DMS114 treated with DMSO at 0.1 percent for 48 hours (cell line): ENCODE measurements around the gene MISP.

Experiments used
- DNase-seq: peaks from one replicate; lab custom pipeline; 2025; ENCODE audit not compliant: unreplicated experiment; lab: John Stamatoyannopoulos, UW

Gene MISP

DNA sequence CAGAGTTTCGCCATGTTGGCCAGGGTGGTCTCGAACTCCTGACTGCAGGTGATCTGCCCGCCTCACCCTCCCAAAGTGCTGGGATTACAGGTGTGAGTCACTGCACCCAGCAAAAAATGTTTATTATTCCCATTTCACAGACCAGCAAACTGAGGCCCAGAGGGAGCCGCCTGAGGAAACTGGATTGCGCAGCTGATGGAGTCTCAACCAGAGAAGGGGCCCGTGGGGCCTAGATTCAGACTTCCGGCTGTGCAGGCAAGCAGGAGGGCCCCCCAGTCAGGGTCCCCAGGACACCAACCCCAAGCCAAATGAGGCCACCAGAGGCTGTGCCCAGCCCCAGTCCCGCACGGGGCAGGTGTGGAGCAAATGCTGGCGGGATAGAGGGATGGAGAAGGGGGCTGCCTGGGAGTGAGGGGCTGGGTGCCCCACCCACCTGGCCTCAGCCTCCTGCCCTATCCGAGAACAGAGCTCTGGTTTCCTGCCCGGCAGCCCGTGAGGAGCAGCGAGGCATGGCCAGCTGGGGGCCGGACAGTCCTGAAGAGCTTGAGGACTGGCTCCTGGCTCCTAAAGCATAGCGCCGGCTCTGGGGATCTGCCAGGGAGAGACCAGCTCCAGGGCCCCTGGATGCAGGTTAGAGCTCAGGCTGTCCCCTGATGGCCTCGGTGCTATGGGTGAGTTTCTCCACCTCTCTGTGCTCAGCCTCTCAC, 22.0 kb downstream of the MISP start:
- no peak for DNase-seq

DNA sequence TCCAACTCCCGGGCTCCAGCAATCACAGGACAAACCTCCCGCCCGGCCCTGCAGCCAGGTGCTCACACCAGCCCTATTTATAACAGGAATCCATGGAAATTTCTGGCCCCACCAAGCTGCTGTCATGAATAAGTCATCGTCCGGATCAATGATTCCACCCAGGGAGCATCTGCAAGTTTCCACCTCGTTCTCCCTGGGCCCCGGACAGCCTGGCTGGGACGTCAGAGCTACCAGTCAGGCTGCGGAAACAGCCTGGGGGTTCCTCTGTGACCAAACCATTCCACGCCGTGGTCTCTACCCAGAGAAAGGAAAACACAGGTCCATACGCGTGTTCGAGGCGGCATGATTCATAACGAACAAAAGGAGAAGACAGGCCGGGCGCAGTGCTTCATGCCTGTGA, 25.6 kb downstream of the MISP start:
- DNase-seq = no peak

DNA sequence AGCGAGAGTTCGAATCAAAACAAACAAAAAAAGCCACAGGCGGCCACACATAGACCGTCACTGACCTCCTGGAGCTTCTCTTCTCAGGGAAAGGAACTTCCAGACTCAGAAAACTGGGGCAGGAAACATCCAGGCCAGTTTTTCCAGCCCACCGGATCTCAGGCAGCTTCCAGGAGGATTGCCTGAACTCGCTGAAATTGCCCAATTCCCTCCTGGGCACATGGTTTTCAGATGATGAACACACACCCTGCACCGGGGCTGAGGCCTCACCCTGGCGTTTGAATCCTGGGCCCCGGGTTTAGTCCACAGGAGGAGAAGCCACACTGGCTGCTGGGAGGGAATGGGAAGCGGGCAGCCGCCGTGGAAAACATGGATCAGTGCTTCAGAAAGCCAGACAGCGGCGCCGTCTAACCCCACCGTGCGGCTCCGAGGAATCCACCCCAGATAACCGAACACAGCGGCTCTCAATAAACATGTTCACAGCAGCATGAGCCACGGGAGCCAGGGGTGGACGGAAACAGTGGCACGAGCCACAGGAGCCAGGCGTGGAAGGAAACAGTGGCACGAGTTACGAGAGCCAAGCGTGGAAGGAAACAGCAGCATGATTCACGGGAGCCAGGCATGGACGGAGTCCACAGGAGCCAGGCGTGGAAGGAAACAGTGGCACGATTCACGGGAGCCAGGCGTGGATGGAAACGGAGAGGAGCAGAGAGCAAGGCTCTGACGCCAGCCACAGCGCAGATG, 28.2 kb downstream of the MISP start:
- DNase-seq = no peak

DNA sequence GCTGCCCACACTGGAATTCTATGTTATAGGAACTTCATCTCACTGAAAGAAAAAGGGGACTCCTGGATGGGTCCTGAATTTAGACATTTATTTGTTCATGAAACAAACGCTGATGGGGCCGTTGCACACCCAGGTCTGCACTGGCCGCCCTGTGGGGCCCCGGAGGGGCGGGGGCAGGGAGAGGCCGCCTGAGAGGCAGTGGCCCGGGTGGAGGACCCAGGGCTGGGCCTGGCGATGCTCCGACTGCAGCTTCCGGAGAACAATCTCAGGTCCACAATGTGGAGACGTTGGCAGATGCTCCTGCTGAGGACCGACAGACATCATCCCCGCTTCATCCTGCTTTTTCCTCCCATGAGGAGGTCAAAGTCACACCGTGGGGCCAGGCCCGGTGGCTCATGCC, 30.0 kb downstream of the MISP start:
- no peak for DNase-seq

DNA sequence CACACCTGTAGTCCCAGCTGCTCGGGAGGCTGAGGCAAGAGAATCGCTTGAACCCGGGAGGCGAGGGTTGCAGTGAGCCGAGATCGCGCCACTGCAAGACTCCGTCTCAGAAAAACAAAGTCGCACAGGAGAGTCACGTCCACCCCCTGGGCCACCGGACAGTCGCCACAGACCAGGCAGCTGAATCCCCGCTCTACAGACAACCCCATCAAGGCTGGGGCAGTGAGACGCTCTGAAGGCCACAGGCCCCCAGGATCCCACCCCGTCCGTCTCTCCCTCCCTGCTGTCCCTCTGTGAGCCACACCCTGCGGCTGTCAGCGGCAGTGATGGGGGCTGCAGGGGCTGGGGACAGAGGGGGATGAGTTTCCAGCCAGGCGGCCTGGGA, 30.9 kb downstream of the MISP start:
- DNase-seq = no peak

DNA sequence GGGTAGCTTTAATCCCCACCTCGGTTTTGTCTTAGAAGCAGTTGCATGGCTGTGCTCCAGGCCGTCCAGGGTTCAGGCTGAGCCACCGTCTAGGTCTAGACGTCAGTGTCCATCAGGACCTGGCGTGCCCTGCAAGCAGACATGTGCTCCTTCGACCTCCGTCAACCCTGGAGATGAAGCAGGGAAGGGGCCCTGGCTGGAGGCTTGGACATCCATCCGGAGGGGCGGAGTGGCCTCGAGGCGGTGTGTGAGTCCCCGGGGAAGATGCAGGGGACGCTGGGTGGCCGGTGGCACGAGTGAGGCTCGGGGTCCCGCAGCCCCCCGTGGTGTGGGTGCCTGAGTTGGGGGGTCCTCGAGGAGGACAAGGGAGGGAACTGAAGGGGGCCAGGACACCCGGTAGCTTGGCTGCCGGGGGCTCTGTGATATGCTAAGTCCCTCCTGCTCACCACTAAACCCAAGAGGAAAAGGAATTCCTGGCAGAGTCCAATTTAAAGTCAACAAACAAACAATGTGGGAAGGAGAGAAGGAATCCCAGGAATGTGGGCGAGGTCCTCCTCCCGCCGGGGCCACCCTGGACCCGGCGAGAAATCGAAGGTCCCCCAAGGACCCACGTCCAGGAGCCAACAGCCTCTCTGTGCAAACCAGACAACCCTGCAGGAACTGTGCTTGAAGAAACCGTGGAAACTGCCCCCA, 31.4 kb downstream of the MISP start:
- DNase-seq = no peak

DNA sequence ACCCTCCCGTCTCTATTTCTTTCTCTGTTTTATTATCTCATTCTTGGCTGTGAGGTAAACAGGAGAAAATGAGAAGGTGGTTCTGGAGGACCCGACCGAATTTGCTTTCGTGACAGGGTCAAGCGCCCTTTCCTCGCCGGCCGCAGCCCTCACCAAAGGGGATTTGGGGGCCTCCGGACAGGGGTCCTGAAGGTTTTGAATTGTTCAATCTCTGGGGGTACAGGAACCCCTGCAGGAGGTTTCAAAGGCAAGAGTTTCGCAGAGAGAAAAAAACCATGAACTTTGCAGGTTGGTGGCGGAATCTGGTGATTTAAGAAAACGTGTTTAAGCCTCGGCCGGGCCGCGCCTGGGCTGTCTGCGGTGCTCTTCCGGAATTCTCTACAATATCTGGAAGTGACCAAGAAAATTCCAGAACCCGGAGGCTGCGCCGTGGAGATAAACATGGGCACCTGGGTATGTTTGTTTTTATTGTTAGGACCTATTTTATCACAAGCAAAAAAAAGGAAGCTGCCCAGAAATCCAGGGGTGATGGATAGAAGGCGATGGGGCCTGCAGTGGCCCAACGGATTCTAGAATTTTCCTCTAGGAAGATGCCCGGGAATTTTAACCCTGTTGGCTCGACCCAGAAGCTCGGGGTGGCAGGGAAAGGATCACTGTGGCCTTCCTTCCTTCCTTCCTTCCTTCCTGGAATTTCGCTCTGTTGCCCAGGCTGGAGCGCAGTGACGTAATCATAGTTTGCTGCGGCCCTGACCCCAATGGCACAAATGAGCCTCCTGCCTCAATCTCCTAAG, 32.2 kb downstream of the MISP start:
- no peak for DNase-seq

DNA sequence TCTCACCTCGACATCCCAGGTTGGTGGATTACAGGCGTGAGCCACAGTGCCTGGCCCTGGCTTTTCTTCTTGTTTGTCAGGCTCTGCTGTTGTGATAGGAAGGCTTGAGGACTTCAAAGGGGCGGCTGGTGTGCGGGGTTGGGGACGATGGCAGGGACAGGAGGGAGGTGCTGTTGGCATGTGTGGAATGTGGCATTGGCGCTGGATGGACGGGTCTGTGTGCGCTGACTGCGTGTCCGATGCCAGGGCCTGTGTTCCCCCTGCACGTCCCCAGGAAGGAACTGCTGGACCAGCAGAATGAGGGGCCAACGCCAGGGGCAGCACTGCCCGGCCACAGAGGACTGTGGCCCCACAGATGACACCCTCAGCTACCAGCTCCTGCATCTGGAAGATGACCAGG, 33.6 kb downstream of the MISP start:
- DNase-seq = no peak

DNA sequence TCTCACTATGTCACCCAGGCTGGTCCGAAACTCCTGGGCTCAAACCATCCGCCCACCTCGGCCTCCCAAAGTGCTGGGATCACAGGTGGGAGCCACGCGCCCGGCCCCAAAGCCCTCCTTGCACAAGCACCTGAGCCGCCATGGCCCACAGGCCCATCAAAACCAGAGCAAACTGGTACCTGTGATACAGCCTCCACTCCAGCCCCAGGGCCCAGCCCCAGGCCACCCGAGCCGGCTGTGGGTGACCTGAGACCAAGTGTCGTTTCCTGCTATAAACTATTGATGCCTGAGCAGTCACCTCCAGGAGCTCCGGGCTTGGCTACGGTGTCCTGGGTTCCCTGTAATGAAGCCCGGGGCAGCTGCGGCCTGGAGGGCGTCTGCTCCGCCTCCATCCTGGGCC, 36.6 kb downstream of the MISP start:
- no peak for DNase-seq

DNA sequence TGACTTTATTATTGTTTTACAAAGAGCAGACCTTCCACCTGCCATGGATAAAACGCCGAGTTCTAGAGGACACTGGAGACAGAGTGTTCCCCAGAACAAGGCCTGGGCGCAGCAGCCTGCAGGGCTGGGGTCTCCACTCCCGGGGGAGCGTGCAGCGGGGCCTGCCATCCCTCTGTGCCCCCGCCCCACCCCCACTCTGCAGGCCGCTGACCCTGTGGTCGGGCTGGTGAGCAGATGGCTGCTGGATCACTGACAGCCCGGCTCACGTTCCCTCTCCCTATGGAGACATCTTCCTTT, 37.7 kb downstream of the MISP start:
- no peak for DNase-seq

DNA sequence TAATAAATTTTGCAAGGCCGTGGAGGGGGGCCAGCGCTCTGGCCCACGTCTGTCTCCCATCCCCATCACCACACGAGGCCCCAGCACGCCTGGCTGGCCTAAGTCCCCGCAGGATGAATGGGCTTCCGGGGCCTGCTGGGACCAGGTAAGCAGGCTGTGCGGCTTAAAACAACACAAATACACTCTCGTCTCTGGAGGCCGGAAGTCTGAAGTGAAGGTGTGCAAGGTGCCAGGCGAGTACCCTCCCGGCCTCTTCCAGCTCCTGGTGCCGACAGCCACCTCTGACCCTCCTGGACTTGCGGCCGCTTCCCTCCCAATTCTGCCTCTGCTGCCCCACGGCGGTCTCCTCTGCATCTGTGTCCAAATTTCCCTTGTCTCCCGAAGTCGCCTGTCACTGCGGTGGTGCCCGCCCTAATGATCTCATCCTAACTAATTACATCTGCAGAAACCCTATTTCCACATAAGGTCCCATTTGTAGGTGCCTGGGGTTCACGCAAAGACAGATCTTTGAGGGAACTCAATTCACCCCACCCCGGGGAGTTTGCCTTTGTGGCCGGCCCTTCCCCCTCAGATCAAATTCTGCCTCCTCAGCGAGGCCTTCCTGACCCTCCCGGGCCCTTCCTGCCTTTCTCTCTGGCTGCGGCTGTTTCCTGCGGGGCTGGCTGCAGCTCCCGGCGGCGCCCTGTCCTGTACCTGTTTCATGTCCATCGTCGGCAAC, 38.2 kb downstream of the MISP start:
- no peak for DNase-seq

DNA sequence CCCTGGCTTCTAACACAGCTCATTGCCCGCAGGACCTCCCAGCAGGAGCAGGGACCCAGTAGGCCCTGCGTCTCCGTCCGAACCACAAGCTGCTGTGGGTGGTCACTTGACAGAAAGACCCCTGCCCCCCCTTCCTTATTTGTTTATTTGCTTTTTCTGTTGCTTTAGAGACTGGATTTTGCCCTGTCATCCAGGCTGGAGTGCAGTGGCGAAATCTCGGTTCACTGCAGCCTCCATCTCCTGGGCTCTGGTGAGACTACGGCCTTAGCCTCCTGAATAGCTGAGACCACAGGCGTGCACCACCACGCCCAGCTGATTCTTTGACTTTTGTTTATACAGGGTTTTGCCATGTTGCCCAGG, 38.8 kb downstream of the MISP start:
- DNase-seq = no peak

DNA sequence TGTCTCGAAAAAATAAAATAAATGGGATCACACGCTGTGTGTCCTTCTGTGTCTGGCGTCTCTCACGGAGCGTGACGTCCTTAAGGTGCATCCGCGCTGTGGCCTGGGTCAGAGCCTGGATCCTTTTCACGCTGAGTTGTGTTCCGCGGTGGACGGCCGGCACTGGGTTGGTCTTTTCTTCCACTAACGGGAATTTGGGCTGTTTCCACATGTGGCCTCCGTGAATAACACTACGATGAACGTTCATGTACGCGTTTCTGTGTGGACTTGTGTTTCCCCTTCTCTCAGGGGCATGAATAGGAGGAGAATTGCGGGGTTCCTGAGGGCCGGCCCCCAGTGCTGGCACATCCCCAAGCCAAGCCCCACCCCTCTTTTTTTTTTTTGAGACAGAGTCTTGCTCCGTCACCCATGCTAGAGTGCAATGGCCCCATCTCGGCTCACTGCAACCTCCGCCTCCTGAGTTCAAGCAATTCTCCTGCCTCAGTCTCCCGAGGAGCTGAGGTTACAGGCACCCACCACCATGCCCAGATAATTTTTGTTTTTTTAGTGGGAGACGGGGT, 40.2 kb downstream of the MISP start:
- no peak for DNase-seq

DNA sequence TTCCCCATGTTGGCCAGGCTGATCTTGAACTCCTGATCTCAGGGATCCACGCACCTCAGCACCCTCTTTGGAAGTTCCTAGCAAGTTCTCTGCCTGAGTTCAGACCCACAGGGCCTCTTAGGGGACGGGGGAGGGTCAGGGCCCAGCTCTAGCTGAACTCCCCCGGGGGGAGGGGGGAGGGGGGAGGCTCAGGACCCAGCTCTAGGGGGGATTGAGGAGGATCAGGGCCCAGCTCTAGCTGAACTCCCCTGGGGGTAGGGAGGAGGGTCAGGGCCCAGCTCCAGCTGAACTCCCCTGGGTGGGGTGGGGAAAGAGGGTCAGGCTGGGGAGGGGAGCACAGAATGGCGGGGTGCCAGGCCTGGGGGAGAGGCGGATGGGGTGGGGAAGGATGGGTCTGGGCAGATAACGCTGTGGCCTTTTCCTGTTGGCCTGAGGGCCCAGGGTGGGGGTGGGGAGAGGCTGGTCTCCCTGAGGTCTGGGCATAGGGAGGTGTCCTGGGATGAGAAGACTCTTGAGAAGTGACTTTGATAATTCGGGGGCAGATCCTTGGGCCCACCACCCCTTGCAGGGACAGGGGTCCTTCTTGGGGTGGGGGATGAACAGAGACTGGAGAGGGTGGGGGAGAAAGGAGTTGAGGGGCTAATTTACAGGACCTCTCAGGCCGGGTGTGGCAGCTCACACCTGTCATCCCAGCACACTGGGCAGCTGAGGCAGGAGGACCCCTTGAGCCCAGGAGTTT, 40.8 kb downstream of the MISP start:
- DNase-seq = no peak

DNA sequence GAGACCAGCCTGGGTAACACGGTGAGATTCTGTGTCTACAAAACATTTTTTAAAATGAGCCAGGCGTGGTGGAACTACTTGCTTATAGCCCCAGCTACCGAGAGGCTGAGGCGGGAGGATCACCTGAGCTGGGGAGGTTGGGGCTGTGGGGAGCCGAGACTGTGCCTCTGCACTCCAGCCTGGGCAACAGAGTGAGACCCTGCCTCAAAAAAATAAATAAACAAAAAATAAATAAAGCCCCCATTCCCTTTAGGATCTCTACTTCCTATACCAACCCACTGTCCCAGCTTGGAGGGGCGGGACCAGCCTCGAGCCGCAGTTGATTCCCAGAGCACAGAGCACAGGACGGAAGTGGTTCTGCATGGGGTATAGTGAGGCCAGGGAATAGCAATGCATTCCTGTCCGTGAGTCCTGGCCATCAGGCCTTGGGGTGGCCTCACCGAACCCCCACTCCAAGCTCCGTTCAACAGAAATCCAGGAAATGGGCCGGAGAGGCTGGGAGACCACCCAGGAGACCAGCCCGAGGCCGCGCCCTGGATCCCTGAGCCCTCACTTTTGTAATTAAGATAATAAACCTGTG, 41.5 kb downstream of the MISP start:
- DNase-seq = no peak

DNA sequence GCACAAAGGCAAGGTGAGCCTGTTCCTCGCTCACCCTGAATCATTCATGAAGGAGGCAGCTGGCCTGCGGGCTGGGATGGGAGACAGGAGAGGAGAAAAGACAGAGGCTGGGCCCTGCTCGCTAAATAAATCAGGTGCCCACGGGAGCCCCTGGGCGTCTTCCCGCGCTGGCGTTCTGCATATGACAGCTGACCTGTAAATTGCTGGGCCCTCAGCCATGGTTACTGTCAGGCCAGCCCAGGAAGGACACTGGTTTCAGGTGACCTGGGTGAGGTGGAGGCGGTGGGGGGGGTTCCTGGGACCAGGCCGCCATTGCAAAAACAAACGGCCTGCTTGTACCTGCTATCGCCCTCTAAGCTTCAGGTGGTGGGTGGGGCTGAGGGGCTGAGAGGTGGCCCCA, 42.9 kb downstream of the MISP start:
- no peak for DNase-seq

DNA sequence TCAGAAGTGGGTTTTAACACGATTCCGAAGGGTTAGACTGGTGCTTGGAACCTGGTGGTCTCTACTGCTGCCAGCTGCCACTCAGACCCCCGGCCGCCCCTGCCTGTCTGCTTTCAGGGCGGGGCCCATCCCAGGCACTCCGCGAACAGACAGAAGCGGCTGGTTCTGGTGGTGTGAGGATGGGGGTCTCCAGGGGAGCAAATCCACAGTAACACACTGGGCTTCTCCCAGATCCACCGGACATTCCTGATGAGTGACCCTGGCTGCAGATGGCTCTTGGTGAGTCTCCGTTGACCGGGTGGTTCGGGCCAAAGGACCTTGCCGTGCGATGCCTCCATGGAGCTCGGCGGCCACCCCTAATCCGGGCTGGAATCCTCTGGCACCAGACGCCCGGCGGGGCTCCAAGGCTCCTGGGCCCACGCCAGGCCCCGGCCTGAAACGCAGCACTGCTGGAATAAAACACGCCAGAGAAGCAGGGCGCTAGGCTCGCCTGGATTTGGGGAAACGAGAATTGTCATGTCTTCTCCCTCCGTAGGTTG, 44.2 kb downstream of the MISP start:
- no peak for DNase-seq

DNA sequence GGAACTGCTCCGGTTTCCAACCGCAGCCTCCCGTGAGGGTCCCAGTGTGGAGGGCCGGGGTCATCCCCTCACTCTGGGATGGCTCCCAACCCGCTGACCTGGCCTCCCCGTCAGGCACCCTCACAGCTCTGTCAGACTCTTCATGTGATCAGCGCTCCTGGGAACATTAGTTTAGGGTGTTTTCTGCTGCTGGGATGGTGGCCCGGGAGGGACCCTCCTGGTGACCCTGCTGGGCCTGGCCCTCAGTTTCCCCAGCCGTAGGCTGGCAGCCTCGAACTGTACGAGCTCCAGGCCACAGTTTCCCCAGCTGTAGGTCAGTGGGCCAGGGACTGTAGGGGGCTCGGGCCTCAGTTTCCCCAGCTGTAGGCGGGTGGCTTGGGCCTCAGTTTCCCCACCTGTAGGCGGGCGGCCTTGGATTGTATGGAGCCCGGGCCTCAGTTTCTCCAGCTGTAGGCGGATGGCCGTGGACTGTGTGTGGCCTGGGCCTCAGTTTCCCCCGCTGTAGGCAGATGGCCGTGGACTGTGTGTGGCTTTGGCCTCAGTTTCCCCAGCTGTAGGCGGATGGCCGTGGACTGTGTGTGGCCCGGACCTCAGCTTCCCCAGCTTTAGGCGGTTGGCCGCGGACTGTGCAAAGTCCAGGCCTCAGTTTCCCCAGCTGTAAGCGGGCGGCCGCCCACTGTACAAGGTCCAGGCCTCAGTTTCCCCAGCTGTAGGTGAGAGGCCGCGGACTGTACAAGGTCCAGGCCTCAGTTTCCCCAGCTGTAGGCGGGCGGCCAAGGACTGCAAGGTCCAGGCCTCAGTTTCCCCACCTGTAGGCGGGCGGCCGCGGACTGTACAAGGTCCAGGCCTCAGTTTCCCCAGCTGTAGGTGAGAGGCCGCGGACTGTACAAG, 45.0 kb downstream of the MISP start:
- DNase-seq = no peak
